HepG2 (cell line): Measurements from ENCODE around the gene KXD1. TPM values are rescaled to one million over a fixed set of nuclear protein-coding genes. Genes with fewer than 3 reads are reported as not detected.

Experiments used
- ATAC-seq: fragments of 200-7000 bp; cut with Tn5 transposase; 3 replicates; pipeline ENCODE4 v1.9.1; 2020; ENCODE audit warnings: mild to moderate bottlenecking, moderate library complexity
- BruUV-seq: library from RNA; stranded (reverse); fragments of 400-500 nt; replicated peaks from 2 replicates; lab custom pipeline; 2021; lab: Mats Ljungman, UMichigan
- CTCF ChIA-PET: fragments of 300-600 bp; formaldehyde crosslinking; extraction: SDS; loops from one replicate; lab custom pipeline; 2021; ENCODE audit warnings: low total read pairs, inconsistent platforms, low intra/inter-chr PET ratio; lab: Yijun Ruan, JAX
- POLR2A ChIA-PET: fragments of 350-600 bp; sonication (Branson Sonifier 250); formaldehyde crosslinking; loops from one replicate; lab custom pipeline; 2020; ENCODE audit warnings: antibody characterized with exemption, inconsistent platforms; lab: Yijun Ruan, JAX
- DNase-seq: peaks from one replicate; pipeline ENCODE4 v3.0.0-alpha.2; 2015; ENCODE audit warnings: low spot score
- FAIRE-seq: peaks from 3 replicates; lab custom pipeline; 2011; peaks lifted over from hg19 to GRCh38; lab: Jason Lieb, UNC
- H2AFZ ChIP-seq: one replicate; pipeline ENCODE4 v1.6.1; 2011; ENCODE audit warnings: low read length, inconsistent platforms
- H3K27ac ChIP-seq: fragments of 300-600 bp; 3 replicates; pipeline ENCODE4 v1.8.0; 2011; ENCODE audit warnings: mixed run types, mild to moderate bottlenecking, mixed read lengths, low read length, inconsistent platforms; ENCODE audit not compliant: insufficient read depth; ENCODE audit errors: extremely low read length
- H3K27me3 ChIP-seq, 2 experiments: fragments of 200-600 bp in 1 of 2; 2 replicates in 1 of 2; 3 replicates in 1 of 2; pipeline versions ENCODE4 v1.6.0 to v1.8.0; 2011; ENCODE audit warnings: low read length in 2 of 2, mild to moderate bottlenecking in 2 of 2, moderate library complexity in 2 of 2, inconsistent platforms in 1 of 2; ENCODE audit not compliant: insufficient read depth in 2 of 2, control insufficient read depth in 1 of 2
- H3K36me3 ChIP-seq, 2 experiments: fragments of 200-600 bp in 1 of 2; replicated peaks in 1 of 2; 2 replicates in 1 of 2; 3 replicates in 1 of 2; pipeline versions ENCODE4 v1.5.1 to v1.8.0; 2011; ENCODE audit warnings: low read length in 2 of 2, inconsistent platforms in 1 of 2; ENCODE audit not compliant: insufficient read depth in 2 of 2, control insufficient read depth in 1 of 2
- H3K4me1 ChIP-seq: 2 replicates; pipeline ENCODE4 v1.5.1; 2012; ENCODE audit warnings: low read length, inconsistent platforms; ENCODE audit not compliant: insufficient read depth
- H3K4me2 ChIP-seq: 2 replicates; pipeline ENCODE4 v1.6.0; 2011; ENCODE audit warnings: low read depth, low read length, inconsistent platforms
- H3K4me3 ChIP-seq, 3 experiments: fragments of 200-600 bp in 1 of 3; sonication (generic), shearing (Covaris generic) in 1 of 3; replicated peaks in 1 of 3; 2 replicates each; pipeline ENCODE4 v1.5.1; 2011 to 2016; ENCODE audit warnings: low read length in 3 of 3, inconsistent platforms in 2 of 3, low read depth in 2 of 3, mild to moderate bottlenecking in 2 of 3, control low read depth in 1 of 3, mixed read lengths in 1 of 3; ENCODE audit not compliant: insufficient read depth in 1 of 3
- H3K79me2 ChIP-seq: one replicate; pipeline ENCODE4 v1.6.1; 2011; ENCODE audit warnings: low read length, inconsistent platforms; ENCODE audit not compliant: insufficient read depth
- H3K9ac ChIP-seq: 2 replicates; pipeline ENCODE4 v1.6.0; 2011; ENCODE audit warnings: mild to moderate bottlenecking, low read depth, low read length, inconsistent platforms; ENCODE audit not compliant: insufficient read depth
- H3K9me3 ChIP-seq: 2 replicates; pipeline ENCODE4 v1.5.1; 2012; ENCODE audit warnings: mild to moderate bottlenecking, low read length
- H4K20me1 ChIP-seq: 2 replicates; pipeline ENCODE4 v1.6.0; 2011; ENCODE audit warnings: inconsistent platforms, mild to moderate bottlenecking, low read length, moderate library complexity; ENCODE audit not compliant: insufficient read depth
- HNRNPL ChIP-seq: fragments of 200-400 bp; formaldehyde crosslinking; IDR thresholded peaks from 2 replicates; pipeline ENCODE4 v1.6.1; 2017; ENCODE audit warnings: mild to moderate bottlenecking, low read depth, low read length
- KLF13 ChIP-seq: sonication (generic); formaldehyde crosslinking; IDR thresholded peaks from 2 replicates; pipeline ENCODE4 v1.4.0; 2020; ENCODE audit warnings: mild to moderate bottlenecking, missing genetic modification reagents
- SNAI1 ChIP-seq: sonication (generic); formaldehyde crosslinking; IDR thresholded peaks from 2 replicates; pipeline ENCODE4 v1.5.0; 2020; ENCODE audit warnings: mild to moderate bottlenecking, missing genetic modification reagents, borderline replicate concordance
- SRSF1 ChIP-seq: fragments of 200-400 bp; formaldehyde crosslinking; optimal IDR thresholded peaks from 2 replicates; pipeline ENCODE3; 2017; ENCODE audit warnings: mild to moderate bottlenecking, low read depth, low read length, moderate library complexity
- ZNF547 ChIP-seq: sonication (generic); formaldehyde crosslinking; IDR thresholded peaks from 2 replicates; pipeline ENCODE4 v1.5.1; 2020; ENCODE audit warnings: mild to moderate bottlenecking, missing genetic modification reagents
- ZNF768 ChIP-seq: sonication (generic); formaldehyde crosslinking; IDR thresholded peaks from 2 replicates; pipeline ENCODE4 v1.4.0; 2020; ENCODE audit warnings: missing genetic modification reagents
- WGBS: methylation state at CpG from one replicate; pipeline ENCODE4 v1.1.6; 2017; ENCODE audit warnings: low lambda C conversion rate; 5-methylcytosine and 5-hydroxymethylcytosine counted together
- in situ Hi-C: cut with HindIII; loops from 2 replicates; pipeline ENCODE4 v1.10.0; 2017; ENCODE audit warnings: low pct_unique_long_range_greater_than_20kb; ENCODE audit not compliant: extremely low pct_ligation_motif_present
- intact Hi-C: fragments of 100-400 bp; cut with micrococcal nuclease; formaldehyde crosslinking; loops from one replicate; pipeline ENCODE4 v1.10.0; 2022; ENCODE audit not compliant: unreplicated experiment
- polyA plus RNA-seq, 8 experiments: library from polyadenylated mRNA; depleted of rRNA in 3 of 8; stranded (reverse) in 7 of 8; unstranded in 1 of 8; fragments of >200 nt; fragmentation: Illumina TruSeq in 4 of 8; extraction: Trizol in 4 of 8; gene quantifications; 2 replicates each; pipeline versions ENCODE4 v1.2.1 to v1.2.3, GENCODE V29; 2011 to 2016; ENCODE audit warnings: low read depth in 4 of 8, missing spikeins in 1 of 8, mixed read lengths in 1 of 8; ENCODE audit not compliant: insufficient read depth in 1 of 8
- total RNA-seq, 5 experiments: library from RNA; depleted of rRNA; stranded (reverse); fragments of >200 nt; fragmentation: Illumina TruSeq; extraction: Trizol; gene quantifications; 2 replicates each; pipeline ENCODE4 v1.2.3, GENCODE V29; 2016; ENCODE audit warnings: low read depth in 1 of 5
- TF ChIP-seq, protein P1 (sequence below), 2 experiments: sonication (generic) in 1 of 2; formaldehyde crosslinking in 1 of 2; IDR thresholded peaks; 2 replicates each; pipeline versions ENCODE4 v1.6.1 to v1.9.0; 2014 to 2022; ENCODE audit warnings: antibody characterized with exemption in 1 of 2, borderline replicate concordance in 1 of 2, inconsistent platforms in 1 of 2, low read depth in 1 of 2, missing genetic modification reagents in 1 of 2
- TF ChIP-seq, protein P2 (sequence below): IDR thresholded peaks from 2 replicates; pipeline ENCODE4 v1.6.1; 2016; ENCODE audit warnings: mild to moderate bottlenecking

Gene KXD1
- total and polyA plus RNA-seq, 2 of the 13 experiments (the other 11 are each of a cell fraction or from before 2014, with no cell fraction given) = 44.6 to 143 TPM

DNA sequence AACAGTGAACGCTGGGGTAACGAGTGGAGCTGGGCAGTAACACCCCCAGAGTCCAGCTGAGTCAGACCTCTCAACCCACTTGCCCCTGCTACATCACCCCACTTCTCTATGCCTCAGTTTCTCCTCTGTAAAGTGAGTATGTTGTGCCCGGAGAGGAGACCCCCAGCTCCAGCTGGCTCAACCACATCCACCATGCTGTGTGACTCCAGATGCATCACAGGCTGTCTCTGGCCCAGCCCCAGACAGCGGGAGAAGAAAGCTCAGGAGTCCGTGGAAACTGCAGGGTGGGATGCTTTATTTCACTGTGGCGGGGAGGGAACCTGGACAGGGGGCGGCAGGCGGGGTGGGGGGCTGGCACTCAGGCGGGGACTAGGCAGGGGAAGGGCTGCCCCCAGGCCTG, 26.2 kb upstream of the KXD1 start:
- peaks cover 0 to 13% of the 10 kb centered on the region in 2 experiments; a peak in 4 of 5 replicates for H3K36me3 ChIP-seq
- no peak overlapping the region for H3K4me2 ChIP-seq
- H3K27ac ChIP-seq = no peak overlapping the region
- BruUV-seq = no TSS peak
- intact Hi-C loops (no loop called here), in situ Hi-C loops (no loop called here)
- no peaks in the 10 kb centered on the region for H3K4me1 ChIP-seq
- WGBS = 100% methylated on average over 9 of the region's 9 CpGs
- FAIRE-seq = no peak
- POLR2A ChIA-PET = no interaction called here
- H3K9ac ChIP-seq = no peak overlapping the region
- no peaks in the 10 kb centered on the region for H4K20me1 ChIP-seq
- H3K27me3 ChIP-seq = no peaks in the 10 kb centered on the region
- H3K79me2 ChIP-seq = no peaks in the 10 kb centered on the region
- peak; percentile 73; the same call in 1 of the 2 replicates for TF ChIP-seq ZNF768
- no peak for TF ChIP-seq SRSF1
- no peak for TF ChIP-seq HNRNPL
- no peak for ATAC-seq
- CTCF ChIA-PET = no interaction called here
- no peaks in the 10 kb centered on the region for H3K9me3 ChIP-seq
- no peak for DNase-seq
- H3K4me3 ChIP-seq = no peak overlapping the region
- H2AFZ ChIP-seq = no peak overlapping the region

DNA sequence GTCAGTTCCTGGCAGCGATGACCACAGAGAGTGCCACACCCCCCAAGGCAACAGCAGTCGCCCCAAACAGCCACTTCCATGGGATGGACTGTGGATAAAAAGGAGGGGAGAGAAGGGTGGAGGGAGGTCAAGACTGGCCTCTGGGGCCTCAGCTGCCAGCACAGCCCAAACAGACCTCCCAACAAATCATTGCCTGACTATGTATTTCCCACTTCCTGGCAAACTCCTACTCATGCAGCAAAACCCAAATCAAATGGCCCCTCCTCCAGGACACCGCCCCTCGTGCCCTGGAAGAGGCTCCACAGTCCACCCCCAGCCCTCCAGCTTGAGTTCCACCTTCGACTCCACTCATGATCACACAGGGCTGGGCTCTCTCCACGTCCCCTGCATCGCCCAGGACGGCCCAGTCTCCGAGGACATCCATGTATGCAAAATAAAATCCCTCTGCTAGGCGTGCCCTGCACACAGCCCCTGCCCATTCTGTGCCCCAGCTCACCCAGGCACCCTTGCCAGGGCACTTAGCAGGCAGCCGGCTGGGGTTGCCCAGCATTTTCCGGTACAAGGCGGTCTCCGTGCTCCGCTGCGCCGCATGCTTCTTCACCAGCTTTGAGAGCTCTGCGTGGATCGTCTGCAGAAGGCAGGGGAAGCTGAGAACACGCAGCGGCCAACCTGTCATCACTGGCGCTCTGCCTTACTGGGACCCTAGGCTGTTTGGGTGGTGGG, 25.3 kb upstream of the KXD1 start:
- ATAC-seq (no peak), DNase-seq (no peak), FAIRE-seq (no peak)
- no peaks in the 10 kb centered on the region for H3K4me1 ChIP-seq
- peaks cover 0 to 19% of the 10 kb centered on the region in 2 experiments; a peak in 4 of 5 replicates for H3K36me3 ChIP-seq
- H3K9me3 ChIP-seq = no peaks in the 10 kb centered on the region
- no peak overlapping the region for H2AFZ ChIP-seq
- no peaks in the 10 kb centered on the region for H3K27me3 ChIP-seq
- no peaks in the 10 kb centered on the region for H3K79me2 ChIP-seq
- no TSS peak for BruUV-seq
- in situ Hi-C loops (no loop called here), intact Hi-C loops (no loop called here)
- H3K9ac ChIP-seq = no peak overlapping the region
- H4K20me1 ChIP-seq = no peaks in the 10 kb centered on the region
- H3K27ac ChIP-seq = no peak overlapping the region
- 97% methylated on average over 11 of the region's 22 CpGs for WGBS
- no peak overlapping the region for H3K4me2 ChIP-seq
- no peak overlapping the region for H3K4me3 ChIP-seq
- POLR2A ChIA-PET = no interaction called here
- CTCF ChIA-PET = no interaction called here
- TF ChIP-seq SNAI1 (CRISPR knock-in tag) = no peak
- no peak for TF ChIP-seq ZNF547 (CRISPR knock-in tag)
- TF ChIP-seq, protein P1, sequence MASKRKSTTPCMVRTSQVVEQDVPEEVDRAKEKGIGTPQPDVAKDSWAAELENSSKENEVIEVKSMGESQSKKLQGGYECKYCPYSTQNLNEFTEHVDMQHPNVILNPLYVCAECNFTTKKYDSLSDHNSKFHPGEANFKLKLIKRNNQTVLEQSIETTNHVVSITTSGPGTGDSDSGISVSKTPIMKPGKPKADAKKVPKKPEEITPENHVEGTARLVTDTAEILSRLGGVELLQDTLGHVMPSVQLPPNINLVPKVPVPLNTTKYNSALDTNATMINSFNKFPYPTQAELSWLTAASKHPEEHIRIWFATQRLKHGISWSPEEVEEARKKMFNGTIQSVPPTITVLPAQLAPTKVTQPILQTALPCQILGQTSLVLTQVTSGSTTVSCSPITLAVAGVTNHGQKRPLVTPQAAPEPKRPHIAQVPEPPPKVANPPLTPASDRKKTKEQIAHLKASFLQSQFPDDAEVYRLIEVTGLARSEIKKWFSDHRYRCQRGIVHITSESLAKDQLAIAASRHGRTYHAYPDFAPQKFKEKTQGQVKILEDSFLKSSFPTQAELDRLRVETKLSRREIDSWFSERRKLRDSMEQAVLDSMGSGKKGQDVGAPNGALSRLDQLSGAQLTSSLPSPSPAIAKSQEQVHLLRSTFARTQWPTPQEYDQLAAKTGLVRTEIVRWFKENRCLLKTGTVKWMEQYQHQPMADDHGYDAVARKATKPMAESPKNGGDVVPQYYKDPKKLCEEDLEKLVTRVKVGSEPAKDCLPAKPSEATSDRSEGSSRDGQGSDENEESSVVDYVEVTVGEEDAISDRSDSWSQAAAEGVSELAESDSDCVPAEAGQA (IDR thresholded peaks at IDR 0.05; ENCODE audit: low read depth) = no peak
- TF ChIP-seq, protein P1 (CRISPR knock-in tag; IDR thresholded peaks at IDR 0.05; ENCODE audit: borderline replicate concordance) = no peak
- TF ChIP-seq, protein P2, sequence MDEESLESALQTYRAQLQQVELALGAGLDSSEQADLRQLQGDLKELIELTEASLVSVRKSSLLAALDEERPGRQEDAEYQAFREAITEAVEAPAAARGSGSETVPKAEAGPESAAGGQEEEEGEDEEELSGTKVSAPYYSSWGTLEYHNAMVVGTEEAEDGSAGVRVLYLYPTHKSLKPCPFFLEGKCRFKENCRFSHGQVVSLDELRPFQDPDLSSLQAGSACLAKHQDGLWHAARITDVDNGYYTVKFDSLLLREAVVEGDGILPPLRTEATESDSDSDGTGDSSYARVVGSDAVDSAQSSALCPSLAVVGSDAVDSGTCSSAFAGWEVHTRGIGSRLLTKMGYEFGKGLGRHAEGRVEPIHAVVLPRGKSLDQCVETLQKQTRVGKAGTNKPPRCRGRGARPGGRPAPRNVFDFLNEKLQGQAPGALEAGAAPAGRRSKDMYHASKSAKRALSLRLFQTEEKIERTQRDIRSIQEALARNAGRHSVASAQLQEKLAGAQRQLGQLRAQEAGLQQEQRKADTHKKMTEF (CRISPR knock-in tag) = no peak
- no peak for TF ChIP-seq KLF13
